ENCODE measurements around the gene KCNN3.

DNA sequence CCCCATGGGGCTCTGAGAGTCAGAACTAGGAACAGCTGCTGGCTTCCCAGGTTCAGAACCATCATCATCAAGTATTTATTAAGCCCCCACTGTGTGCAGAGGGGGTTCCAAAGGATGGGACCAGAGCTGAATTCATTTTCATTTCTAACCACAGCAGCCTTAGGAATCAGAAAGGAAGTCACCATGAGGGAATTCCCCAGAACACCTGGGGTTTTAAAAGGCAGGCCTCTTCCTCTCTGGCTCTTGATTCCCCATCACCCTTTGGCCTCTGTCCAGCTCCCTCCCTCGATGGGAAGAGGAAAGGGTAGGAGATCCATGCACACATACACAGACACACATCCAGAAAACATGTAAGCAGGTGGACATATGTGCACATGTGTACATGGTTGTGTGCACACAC is 1.3 kb upstream of the KCNN3 start:
- no peak for TF ChIP-seq POLR2A (IDR thresholded peaks at IDR 0.05; ENCODE audit: low read length)
- TF ChIP-seq GATA1 (IDR thresholded peaks at IDR 0.05; ENCODE audit: low read depth, low read length): no peak
